GM06990 (cell line): Measurements from ENCODE around the gene ERBB3.
A peak's percentile ranks its signal among the peaks of the same experiment; 100 is the strongest.

ENCODE experiments used
- DNase-seq: peaks from one replicate; pipeline ENCODE4 v3.0.0-alpha.2; 2011; ENCODE audit not compliant: insufficient read length; ENCODE audit errors: extremely low read depth
- H3K27me3 ChIP-seq: replicated peaks from 2 replicates; pipeline ENCODE4 v1.6.0; 2011; ENCODE audit warnings: low read length; ENCODE audit not compliant: control insufficient read depth, insufficient read depth
- H3K36me3 ChIP-seq: 2 replicates; pipeline ENCODE4 v1.5.1; 2011; ENCODE audit warnings: low read length; ENCODE audit not compliant: control insufficient read depth, insufficient read depth
- H3K4me3 ChIP-seq: replicated peaks from 2 replicates; pipeline ENCODE4 v1.5.1; 2011; ENCODE audit warnings: low read depth, mild to moderate bottlenecking, control low read depth, low read length
- TF ChIP-seq, protein P1 (sequence below): IDR thresholded peaks from 2 replicates; pipeline ENCODE4 v1.5.1; 2011; ENCODE audit warnings: low read length, control low read depth, mild to moderate bottlenecking, inconsistent platforms; ENCODE audit not compliant: insufficient read depth, poor library complexity, severe bottlenecking

Gene ERBB3

DNA sequence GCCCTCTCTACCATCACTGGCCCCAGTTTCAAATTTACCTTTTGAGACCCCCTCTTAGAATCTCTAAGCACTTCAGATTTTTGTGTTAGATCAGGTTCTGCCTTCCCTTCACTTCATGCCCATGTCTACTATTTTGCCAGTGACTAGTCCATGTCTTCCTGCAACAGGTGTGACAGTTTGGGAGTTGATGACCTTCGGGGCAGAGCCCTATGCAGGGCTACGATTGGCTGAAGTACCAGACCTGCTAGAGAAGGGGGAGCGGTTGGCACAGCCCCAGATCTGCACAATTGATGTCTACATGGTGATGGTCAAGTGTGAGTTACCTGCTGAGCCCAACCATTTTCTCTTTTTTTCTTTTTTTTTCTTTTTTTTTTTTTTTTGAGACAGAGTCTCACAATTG, 18.6 kb downstream of the ERBB3 start:
- TF ChIP-seq, protein P1, sequence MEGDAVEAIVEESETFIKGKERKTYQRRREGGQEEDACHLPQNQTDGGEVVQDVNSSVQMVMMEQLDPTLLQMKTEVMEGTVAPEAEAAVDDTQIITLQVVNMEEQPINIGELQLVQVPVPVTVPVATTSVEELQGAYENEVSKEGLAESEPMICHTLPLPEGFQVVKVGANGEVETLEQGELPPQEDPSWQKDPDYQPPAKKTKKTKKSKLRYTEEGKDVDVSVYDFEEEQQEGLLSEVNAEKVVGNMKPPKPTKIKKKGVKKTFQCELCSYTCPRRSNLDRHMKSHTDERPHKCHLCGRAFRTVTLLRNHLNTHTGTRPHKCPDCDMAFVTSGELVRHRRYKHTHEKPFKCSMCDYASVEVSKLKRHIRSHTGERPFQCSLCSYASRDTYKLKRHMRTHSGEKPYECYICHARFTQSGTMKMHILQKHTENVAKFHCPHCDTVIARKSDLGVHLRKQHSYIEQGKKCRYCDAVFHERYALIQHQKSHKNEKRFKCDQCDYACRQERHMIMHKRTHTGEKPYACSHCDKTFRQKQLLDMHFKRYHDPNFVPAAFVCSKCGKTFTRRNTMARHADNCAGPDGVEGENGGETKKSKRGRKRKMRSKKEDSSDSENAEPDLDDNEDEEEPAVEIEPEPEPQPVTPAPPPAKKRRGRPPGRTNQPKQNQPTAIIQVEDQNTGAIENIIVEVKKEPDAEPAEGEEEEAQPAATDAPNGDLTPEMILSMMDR, result no peak
- DNase-seq, result no peak
- Histone ChIP-seq H3K4me3 (no peak overlapping the region), H3K36me3 (no peaks in the 10 kb centered on the region), H3K27me3 (no peaks in the 10 kb centered on the region; the same call in 1 of the 2 replicates)

DNA sequence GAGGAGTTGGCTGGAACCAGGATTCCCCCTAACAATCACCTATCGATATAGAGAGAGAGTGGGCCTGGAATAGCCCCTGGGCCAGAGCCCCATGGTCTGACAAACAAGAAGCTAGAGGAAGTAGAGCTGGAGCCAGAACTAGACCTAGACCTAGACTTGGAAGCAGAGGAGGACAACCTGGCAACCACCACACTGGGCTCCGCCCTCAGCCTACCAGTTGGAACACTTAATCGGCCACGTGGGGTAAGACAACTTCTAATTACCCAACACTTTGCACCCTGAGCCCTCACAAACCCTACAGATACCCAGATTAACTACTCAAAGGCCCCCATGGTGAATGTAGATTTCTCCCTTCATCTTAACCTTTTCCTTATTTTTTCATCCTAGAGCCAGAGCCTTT, 19.8 kb downstream of the ERBB3 start:
- TF ChIP-seq, protein P1, result no peak
- Histone ChIP-seq H3K4me3 (no peak overlapping the region), H3K27me3 (no peaks in the 10 kb centered on the region), H3K36me3 (no peaks in the 10 kb centered on the region)
- DNase-seq, result no peak

DNA sequence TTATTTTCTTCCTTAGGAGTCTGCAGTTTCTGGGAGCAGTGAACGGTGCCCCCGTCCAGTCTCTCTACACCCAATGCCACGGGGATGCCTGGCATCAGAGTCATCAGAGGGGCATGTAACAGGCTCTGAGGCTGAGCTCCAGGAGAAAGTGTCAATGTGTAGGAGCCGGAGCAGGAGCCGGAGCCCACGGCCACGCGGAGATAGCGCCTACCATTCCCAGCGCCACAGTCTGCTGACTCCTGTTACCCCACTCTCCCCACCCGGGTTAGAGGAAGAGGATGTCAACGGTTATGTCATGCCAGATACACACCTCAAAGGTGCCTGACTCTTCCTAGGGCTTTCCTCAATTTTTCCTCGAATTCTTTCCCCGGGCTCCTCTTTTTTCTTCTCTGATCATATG, 21.1 kb downstream of the ERBB3 start:
- H3K27me3 ChIP-seq, result no peaks in the 10 kb centered on the region
- H3K36me3 ChIP-seq, result no peaks in the 10 kb centered on the region

DNA sequence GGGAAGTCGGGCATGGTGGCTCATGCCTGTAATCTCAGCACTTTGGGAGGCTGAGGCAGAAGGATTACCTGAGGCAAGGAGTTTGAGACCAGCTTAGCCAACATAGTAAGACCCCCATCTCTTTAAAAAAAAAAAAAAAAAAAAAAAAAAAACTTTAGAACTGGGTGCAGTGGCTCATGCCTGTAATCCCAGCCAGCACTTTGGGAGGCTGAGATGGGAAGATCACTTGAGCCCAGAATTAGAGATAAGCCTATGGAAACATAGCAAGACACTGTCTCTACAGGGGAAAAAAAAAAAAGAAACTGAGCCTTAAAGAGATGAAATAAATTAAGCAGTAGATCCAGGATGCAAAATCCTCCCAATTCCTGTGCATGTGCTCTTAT, 22.7 kb downstream of the ERBB3 start:
- H3K36me3 ChIP-seq, result peaks cover 3% of the 10 kb centered on the region; the same call in 1 of the 2 replicates
- DNase-seq, result no peak
- TF ChIP-seq, protein P1, result no peak
- no peaks in the 10 kb centered on the region for H3K27me3 ChIP-seq
- no peak overlapping the region for H3K4me3 ChIP-seq

More for the DNA sequence above, 21.1 kb downstream of the ERBB3 start:
- no peak overlapping the region for H3K4me3 ChIP-seq
- TF ChIP-seq, protein P1, result no peak
- no peak for DNase-seq

DNA sequence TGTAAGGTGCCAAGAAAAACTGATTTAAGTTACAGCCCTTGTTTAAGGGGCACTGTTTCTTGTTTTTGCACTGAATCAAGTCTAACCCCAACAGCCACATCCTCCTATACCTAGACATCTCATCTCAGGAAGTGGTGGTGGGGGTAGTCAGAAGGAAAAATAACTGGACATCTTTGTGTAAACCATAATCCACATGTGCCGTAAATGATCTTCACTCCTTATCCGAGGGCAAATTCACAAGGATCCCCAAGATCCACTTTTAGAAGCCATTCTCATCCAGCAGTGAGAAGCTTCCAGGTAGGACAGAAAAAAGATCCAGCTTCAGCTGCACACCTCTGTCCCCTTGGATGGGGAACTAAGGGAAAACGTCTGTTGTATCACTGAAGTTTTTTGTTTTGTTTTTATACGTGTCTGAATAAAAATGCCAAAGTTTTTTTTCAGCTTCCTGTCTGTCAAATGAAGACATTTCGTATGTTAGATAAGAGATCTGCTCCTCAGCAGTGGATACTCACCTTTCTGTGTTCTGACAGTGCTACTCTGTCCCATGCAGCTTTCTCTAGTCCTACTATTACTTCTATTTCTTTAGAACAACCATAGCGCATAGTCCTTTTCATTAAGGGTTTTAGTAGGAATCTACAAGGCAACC, 23.2 kb downstream of the ERBB3 start:
- Histone ChIP-seq H3K27me3 (no peaks in the 10 kb centered on the region), H3K4me3 (peak overlapping the region; percentile 92), H3K36me3 (peaks cover 7% of the 10 kb centered on the region)
- DNase-seq, result no peak
- TF ChIP-seq, protein P1, result no peak

DNA sequence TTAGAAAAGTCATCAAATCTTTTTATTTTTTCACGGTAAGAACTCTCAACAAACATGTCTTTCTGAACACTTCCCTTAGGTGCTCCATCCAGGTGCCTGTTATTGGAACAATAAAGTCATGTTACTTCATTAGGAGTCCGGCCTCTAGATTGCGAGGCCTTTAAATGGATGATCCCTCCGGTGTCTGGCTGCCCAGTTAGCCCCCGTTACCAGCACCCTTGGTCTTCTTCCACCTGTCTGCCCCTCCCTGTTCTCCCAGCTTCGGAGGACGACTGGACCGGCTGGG, 23.8 kb downstream of the ERBB3 start:
- no peaks in the 10 kb centered on the region for H3K27me3 ChIP-seq
- TF ChIP-seq, protein P1, result no peak
- no peak for DNase-seq

More for the DNA sequence above, 23.8 kb downstream of the ERBB3 start:
- peaks cover 8% of the 10 kb centered on the region for H3K36me3 ChIP-seq
- peak overlapping the region; percentile 92 for H3K4me3 ChIP-seq
